Upper lobe of left lung (tissue), 4 donors: ENCODE data around the gene TACC2.

Experiments
- POLR2A ChIP-seq, 4 donors: fragments of 450-650 bp; IDR thresholded peaks; one replicate each; pipeline ENCODE4 v1.5.1; 2016 to 2017; ENCODE audit warnings: antibody characterized with exemption in 4 of 4, mild to moderate bottlenecking in 2 of 4
- POLR2AphosphoS5 ChIP-seq, 2 donors: sonication (generic); formaldehyde crosslinking; IDR thresholded peaks; one replicate each; pipeline ENCODE4 v1.5.1; 2017; ENCODE audit warnings: antibody characterized with exemption in 2 of 2

DNA sequence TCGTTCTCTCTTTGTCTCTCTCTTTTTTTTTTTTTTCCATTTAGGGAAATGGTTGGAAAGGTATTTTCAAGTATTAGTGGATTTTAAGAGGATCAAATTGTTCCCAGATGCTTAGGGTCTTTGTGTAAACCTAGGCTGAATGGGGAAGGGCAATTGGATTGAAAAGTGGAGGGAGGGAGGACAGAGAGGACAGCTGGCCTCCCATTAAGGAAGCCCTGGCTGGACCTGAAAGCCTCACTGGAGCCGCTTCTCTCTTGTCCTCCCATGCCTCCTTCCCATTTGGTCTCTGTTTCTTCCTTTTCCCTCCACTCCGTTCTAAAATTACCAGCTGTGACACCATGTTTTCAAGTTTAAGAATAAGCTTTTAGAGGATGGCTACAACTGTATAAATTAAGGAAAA lies 104.1 kb downstream of the TACC2 start:
- TF ChIP-seq POLR2A (IDR thresholded peaks at IDR 0.05) = no peak
- no peak for TF ChIP-seq POLR2AphosphoS5 (IDR thresholded peaks at IDR 0.05)
